SKM-1 (cell line): ENCODE data around the gene BAX.
"Not testable (repeated sequence)": the region's sequence is repeated elsewhere in the genome, so short reads cannot be mapped to it uniquely, and the experiment has no call there.

Experiments used
- DNase-seq: peaks from one replicate; lab custom pipeline; 2025; ENCODE audit not compliant: unreplicated experiment; lab: John Stamatoyannopoulos, UW

The BAX gene

GRCh38 chr19:48954595-48955307 is at the start of gene BAX:
Gene BAX (plus strand): TSS chr19:48954875. CDS start chr19:48954929, 54 bp downstream.
- peak; percentile 23 for DNase-seq

DNA sequence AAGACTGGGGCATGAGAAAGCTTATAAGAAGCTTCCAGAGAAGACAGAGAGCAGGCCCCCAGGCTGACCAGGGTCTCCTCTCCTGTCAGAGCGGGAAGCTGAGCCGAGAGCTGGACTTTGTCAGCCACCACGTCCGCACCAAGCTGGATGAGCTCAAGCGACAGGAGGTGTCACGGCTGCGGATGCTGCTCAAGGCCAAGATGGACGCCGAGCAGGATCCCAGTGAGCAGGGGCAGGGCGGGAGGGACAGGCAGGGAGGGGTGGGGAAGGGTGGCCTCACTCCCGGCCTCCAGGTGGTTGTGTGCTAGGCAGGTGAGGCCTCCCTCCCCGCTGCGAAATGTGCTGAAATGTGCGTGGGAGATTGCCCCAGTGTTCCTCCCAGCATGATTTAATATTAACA is 49.0 kb upstream of the BAX start:
- DNase-seq: no peak

- DNase-seq: no peak
Observed at GRCh38 chr19:48906324-48906723, 48.4 kb upstream of the BAX start.

DNA sequence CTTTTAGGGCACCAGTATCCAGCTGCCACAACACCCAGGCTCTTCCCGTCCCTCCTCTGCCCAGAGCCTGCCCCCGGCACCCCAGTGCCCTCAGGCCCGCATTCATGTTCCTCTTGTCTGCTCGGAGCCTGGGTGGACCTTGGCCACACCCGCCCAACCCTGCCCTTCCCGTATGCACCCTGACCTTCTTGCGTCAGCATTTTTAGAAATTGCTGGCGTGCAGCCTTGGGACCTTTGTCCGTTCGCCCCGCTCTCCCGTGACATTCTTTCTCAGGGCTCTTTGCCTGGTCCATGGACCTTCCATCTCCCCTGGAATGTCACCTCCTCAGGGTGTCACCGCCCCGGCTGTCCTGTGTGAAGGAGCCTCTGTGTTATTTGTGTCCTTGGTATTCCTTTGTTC is 47.0 kb upstream of the BAX start:
- DNase-seq: no peak

DNA sequence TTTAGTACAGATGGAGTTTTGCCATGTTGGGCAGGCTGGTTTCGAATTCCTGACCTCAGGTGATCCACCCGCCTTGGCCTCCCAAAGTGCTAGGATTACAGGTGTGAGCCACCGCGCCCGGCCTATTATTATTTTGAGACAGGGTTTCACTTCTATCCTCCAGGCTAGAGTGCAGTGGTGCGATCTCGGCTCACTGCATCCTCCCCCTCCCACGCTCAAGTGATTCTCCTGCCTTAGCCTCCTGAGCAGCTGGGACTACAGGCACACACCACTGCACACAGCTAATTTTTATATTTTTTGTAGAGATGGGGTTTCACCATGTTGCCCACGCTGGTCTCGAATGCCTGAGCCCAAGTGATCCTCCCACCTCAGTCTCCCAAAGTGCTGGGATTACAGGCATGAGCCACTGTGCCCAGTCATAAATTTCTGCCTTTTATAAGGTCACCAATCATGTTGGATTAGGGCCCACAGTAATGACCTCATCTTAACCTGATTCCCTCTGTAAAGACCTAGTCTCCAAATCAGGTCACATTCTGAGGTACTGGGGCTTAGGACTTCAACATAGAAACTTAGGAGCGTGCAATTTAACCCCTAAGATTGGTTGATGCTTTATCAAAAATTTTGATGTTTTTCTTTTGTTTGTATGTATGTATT is 45.1 kb upstream of the BAX start:
- not testable (repeated sequence) for DNase-seq

DNA sequence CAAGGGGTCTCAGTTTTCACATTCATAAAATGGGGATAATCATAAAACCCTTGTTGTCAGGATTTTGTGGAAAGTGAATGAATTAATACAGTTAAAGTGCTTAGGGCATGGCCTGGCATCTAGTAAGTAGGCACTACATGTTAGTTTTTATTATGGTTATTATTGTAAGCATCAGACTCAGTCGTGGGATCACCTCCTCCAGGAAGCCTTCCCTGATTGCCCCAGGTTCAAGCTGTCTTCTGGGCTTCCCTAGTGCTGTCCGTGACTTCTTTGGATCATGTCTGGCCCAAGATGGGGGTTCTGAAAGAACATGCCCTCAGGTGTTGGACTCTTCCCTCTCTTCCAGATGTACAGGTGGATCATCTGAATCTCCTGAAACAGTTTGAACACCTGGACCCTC is 43.9 kb upstream of the BAX start:
- no peak for DNase-seq

GRCh38 chr19:48913114-48913889 is 41.4 kb upstream of the BAX start:
- DNase-seq: no peak

DNA sequence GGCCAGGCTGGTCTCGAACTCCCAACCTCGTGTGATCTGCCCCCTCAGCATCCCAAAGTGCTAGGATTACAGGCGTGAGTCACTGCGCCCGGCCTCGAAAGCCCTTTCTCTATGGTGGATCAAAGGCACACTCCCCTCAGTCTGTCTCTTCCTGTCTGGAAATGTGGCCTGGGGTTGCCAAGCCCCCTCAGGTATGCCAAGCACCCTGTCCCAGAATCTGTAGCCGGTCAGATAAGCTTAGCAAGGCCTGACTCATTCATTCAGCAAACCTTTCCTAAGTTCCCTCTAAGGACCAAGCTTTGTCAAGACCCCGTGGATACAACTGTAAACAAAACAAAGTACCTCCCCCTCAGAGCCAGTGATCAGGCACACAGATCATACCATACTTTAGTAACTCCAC is 40.5 kb upstream of the BAX start:
- no peak for DNase-seq

DNA sequence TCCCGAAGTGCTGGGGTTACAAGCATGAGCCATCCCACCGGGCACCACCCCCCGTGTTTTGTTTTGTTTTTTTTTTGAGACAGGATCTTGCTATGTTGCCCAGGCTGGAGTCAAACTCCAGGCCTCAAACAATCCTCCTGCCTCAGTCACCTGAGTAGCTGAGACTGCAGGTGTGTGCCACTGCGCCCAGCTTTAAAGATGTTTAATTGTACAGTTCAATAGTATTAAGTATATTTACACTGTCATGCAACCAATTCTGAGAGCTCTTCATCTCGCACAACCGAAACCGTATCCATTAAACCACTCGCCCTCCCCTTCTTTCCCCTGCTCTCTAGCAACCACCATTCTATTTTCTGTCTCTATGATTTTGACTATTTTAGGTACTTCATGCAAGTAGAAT is 38.9 kb upstream of the BAX start:
- DNase-seq: no peak

DNA sequence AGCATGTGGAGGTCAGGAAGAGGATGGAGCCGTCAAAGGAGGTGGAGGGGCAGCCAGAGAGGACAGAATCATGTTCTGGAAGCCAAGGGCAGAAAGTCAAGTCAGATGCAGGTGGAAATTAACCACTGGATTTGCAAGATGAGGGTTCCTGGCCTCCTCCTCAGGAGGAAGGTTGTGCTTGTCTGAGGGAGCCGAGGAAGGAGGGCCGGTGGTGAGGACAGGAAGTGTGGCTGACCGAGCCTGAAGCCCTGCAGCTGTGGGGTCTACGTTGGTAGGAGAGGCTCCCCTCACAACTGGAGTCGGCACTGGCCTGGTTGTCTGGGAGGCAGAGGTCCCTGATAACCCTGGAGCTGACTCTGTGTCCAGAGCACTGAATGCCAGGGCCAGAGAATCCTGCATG is 36.6 kb upstream of the BAX start:
- no peak for DNase-seq

GRCh38 chr19:48918801-48919247 is 35.9 kb upstream of the BAX start:
- DNase-seq: no peak

GRCh38 chr19:48919271-48919670 is 35.4 kb upstream of the BAX start:
- not testable (repeated sequence) for DNase-seq

- no peak for DNase-seq
Observed at GRCh38 chr19:48920949-48921348, 33.7 kb upstream of the BAX start.

- no peak for DNase-seq
Observed at GRCh38 chr19:48921721-48922500, 32.8 kb upstream of the BAX start.

- no peak for DNase-seq
Observed at GRCh38 chr19:48922548-48923490, 31.9 kb upstream of the BAX start.

DNA sequence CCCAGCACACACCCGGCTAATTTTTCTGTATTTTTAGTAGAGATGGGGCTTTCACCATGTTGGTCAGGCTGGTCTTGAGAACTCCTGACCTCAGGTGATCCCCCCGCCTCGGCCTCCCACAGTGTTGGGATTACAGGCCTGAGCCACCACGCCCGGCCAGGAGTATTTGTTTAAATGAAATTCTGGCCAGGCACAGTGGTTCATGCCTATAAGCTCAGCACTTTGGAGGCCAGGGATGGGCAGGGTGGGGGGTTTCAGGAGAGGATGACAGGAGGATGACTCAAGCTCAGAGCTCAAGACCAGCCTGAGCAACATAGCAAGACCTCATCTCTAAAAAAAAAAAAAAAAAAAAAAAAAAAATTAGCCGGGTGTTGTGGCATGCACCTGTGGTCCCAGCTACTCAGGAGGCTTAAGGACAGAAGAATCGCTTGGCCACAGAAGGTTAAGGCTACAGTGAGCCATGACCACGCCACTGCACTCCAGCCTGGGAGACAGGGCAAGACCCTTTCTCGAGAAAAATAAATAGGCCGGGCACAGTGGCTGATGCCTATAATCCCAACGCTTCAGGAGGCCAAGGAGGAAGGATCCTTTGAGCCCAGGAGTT is 29.3 kb upstream of the BAX start:
- no peak for DNase-seq

DNA sequence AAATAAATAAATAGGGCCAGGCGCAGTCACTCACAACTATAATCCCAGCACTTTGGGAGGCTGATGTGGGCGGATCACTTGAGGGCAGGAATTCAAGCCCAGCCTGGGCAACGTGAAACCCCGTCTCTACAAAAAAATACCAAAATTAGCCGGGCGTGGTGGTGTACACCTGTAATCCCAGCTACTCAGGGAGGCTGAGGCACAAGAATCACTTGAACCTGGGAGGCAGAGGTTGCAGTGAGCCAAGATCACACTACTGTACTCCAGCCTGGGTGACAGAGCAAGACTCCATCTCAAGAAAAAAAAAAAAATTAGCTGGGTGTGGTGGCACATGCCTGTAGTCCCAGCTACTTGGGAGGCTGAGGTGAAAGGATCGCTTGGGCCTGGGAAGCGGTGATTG is 28.8 kb upstream of the BAX start:
- not testable (repeated sequence) for DNase-seq

- DNase-seq: no peak
Observed at GRCh38 chr19:48926909-48927308, 27.8 kb upstream of the BAX start.

- not testable (repeated sequence) for DNase-seq
Observed at GRCh38 chr19:48927692-48928091, 27.0 kb upstream of the BAX start.
